Activated CD4-positive, alpha-beta T cell treated with anti-CD3 and anti-CD28 coated beads for 4 hours (primary cell): ENCODE data around the gene RAB11FIP3.
"Not testable (repeated sequence)": the region's sequence is repeated elsewhere in the genome, so short reads cannot be mapped to it uniquely, and the experiment has no call there.

Source experiments
- DNase-seq, 2 donors: peaks; one replicate each; pipeline ENCODE4 v3.0.0-alpha.2; 2020

The RAB11FIP3 gene

DNA sequence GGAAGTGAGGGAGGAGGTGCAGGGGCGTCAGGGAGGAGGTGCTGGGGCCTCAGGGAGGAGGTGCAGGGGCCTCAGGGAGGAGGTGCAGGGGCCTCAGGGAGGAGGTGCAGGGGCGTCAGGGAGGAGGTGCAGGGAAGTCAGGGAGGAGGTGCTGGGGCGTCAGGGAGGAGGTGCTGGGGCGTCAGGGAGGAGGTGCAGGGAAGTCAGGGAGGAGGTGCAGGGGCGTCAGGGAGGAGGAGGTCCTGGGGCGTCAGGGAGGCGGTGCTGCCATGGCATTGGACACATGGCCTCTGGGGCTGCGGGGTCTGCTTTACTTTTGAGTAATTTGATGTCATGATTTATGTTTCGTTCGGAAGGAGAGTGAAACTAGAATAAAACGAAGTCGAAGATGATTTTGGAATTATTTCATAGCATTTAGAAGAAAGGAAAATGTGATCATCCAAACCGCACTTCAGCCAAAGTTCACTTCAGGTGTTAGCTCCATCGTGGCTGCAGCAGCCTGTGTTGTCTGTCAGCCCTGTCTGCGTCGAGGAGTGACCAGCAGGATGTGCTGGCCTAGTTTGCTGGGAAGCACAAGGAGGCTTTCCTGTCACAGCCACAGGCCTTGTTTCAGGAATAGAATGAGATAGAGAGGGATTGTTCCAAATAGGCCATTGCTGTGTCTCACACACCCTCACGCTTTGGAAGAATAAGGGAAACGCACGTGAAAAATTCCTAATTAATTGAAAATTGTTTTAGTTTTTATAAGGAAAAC lies 42.8 kb downstream of the RAB11FIP3 start:
- no peak for DNase-seq

DNA sequence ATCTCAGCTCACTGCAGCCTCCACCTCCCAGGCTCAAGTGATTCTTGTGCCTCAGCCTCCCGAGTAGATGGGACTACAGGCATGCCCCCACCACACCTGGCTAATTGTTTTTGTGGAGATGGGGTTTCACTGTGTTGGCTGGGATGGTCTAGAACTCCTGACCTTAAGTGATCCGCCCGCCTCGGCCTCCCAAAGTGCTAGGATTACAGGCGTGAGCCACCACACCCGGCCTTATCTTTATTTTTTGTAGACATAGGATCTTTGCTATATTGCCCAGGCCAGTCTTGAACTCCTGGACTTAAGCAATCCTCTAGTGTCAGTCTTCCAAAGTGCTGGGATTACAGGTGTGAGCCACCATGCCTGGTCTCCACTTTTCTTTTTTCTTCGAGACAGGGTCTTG lies 44.0 kb downstream of the RAB11FIP3 start:
- not testable (repeated sequence) for DNase-seq

DNA sequence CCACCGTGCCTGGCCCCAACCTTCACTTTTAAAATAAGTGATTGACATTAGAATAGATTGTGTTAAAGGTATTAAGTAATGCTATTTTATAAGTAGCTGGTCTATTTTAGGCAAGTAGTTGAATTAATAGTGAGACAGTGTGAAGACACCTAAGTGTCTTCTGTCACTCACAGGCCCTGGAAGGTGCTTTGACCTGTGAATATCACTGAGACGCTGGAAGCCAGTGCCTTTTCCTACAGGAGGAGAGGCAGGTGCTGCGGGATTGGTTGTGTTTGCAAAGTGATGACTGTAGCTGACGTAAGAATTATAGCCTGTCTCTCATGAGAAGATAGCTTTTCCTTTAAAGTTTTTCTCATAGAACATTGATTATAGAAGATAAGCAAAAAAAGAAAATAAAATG lies 45.0 kb downstream of the RAB11FIP3 start:
- DNase-seq = no peak

GRCh38 chr16:471353-472198 lies 46.1 kb downstream of the RAB11FIP3 start:
- DNase-seq = no peak

DNA sequence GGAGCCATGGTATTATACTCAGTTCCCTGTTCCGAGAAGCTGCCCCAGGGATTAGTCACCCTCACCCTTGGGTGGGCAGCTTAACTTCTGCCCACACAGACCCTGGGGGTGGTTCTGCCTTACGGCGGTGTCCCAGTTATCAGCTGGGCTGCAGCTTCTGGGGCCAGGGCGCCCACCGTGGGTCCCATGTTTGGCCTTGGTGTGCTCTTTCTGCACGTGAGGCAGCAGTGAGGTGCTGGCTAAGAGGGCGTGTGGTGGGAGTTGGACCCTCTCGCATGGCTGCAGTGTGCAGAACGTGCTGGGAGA lies 46.7 kb downstream of the RAB11FIP3 start:
- no peak for DNase-seq

DNA sequence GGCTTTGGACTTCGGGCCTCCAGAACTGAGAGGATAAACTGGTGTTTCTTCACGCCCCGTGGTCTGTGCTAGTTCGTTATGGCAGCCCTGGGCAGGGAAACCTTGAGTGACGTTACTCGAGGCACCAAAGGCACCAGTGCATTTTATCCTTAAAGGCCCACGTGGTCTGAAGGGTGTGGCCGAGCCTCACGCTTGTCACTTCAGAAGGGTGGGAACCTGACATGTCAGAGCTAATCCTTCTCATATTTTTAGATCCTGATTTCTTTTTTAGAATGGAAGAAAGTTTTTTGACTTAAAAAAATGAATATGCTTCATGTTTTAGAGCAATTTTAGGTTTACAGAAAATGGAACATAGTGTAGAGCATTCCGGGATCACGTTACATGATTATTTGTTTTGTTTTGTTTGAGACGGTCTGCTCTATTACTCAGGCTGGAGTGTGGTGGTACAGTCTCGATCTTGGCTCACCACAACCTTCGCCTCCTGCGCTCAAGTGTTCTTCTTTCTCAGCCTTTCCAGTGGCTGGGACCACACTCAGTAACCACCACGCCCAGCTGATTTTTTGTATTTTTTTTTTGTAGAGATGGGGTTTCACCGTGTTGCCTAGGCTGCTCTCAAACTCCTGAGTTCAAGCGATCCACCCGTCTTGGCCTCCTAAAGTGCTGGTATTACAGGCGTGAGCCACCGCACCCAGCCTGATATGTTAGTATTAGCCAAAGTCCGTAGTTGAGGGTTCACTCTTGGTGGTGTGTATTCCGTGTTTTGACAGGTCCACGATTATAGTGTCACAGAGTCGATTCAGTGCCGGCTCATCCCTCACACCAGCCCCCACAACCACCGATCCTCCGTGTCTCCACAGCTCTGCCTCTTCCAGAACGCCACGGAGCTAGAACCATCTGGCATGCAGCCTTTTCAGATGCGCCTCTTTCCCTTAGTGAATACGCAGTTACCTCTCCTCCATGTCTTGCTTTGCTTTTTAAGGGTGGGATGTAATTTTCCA lies 47.9 kb downstream of the RAB11FIP3 start:
- DNase-seq = no peak

GRCh38 chr16:474420-475122 lies 49.1 kb downstream of the RAB11FIP3 start:
- no peak for DNase-seq

- no peak for DNase-seq
Observed at GRCh38 chr16:476039-476438, 50.6 kb downstream of the RAB11FIP3 start.

- no peak for DNase-seq
Observed at GRCh38 chr16:477301-478157, 52.1 kb downstream of the RAB11FIP3 start.

DNA sequence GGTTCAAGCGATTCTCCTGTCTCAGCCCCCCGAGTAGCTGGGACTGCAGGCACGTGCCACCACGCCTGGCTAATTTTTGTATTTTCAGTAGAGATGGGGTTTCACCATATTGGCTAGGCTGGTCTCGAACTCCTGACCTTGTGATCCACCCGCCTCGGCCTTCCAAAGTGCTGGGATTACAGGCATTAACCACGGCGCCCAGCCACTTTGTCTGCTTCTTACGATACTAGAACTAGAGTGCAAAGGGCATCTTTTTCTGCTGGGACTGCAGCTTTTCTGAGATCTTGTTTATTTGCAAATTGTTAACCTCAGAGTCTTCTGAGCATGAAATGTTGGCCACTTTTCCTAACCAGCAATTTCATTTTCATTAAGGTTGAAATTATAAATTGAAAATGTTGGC lies 52.8 kb downstream of the RAB11FIP3 start:
- DNase-seq = not testable (repeated sequence)

- DNase-seq = no peak
Observed at GRCh38 chr16:482468-483185, 57.2 kb downstream of the RAB11FIP3 start.

- no peak for DNase-seq
Observed at GRCh38 chr16:483341-484075, 58.1 kb downstream of the RAB11FIP3 start.

DNA sequence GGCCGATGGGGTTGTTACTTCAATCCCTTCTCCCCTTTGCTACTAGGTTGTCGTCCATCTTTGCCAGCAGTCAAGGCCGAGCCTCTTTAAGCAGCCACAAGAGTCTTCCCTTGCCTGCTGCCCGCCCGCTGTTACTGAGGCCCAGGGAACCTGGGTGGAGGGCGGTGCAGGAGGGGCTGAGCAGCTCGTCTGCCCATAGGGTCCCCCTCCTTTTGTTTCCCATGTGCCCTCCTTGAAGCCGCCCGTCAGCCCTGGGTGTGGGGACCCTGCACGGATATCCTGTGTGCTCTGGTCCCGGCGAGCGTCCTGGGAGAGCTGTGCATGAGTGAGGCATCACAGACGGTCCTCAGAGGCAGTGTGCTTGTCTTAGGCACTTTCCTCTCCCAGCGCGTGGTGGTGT lies 64.2 kb downstream of the RAB11FIP3 start:
- DNase-seq = no peak

GRCh38 chr16:490768-491167 lies 65.3 kb downstream of the RAB11FIP3 start:
- no peak for DNase-seq

GRCh38 chr16:491220-491919 lies 65.9 kb downstream of the RAB11FIP3 start:
- no peak for DNase-seq

DNA sequence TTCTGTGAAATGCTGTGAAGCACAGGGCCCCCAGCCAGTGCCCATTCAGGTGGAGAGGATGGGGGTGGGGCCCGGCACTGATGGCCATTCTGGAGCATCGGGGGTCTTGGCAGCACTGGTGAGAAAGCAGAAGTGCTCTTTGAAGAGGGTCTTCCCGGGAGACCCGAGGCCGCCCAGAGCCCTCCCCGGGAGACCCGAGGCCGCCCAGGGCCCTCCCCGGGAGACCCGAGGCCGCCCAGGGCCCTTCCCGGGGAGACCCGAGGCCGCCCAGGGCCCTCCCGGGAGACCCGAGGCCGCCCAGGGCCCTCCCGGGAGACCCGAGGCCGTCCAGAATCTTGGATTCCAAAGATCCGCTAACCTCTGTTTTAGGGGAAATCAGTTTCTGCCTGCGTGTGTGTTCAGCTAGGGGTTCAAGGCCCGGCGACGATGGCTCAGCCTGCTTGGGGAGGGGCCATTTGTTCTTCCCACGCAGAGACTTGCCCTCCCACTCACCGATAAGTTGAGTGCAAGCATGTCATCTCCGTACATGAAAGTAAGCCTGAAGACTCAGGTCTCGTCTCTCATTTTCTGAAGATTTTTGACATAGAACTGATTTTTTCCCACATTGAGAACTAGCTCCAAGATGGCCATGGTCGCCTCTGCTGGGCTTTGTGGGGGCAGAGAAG lies 66.9 kb downstream of the RAB11FIP3 start:
- DNase-seq = no peak

- not testable (repeated sequence) for DNase-seq
Observed at GRCh38 chr16:494676-495075, 69.2 kb downstream of the RAB11FIP3 start.

DNA sequence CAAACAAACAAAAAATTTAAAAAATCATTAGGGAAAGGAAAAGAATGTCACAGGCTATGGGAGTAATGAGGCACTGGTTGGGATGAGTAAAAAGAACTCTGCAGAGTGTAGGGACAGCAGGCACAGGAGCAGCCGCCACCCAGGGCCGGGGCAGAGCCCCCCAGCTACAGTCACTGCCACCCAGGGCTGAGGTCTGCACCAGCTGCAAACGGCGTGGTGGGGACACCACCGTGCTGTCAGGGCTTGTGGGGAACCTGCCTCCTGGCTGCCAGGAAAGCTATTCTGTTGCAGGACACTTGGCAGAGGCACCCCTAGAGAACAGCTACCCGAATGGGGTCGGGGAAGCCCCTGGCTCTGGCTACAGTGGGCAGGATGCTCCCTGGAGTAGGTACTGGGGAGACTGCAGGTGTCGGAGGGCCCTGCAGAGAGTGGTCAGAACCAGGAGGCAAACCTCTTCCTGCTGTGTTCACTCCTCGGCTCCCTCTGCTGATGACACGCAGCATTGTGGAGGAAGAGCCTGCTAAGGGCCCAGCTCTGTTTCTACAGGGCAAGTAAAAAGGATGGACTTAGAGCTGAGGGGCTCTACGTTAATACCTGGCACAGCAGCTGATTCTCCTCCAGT lies 69.8 kb downstream of the RAB11FIP3 start:
- no peak for DNase-seq
